CD14-positive monocyte (primary cell): ENCODE results near the gene WIPF2. TPM values are rescaled to one million over a fixed set of nuclear protein-coding genes. Genes with fewer than 3 reads are reported as not detected.

Experiments
- DNase-seq, 3 donors: peaks; one replicate each; pipeline ENCODE4 v3.0.0-alpha.2; 2011 to 2022
- H2AFZ ChIP-seq: 2 replicates; pipeline ENCODE4 v1.6.0; 2012; ENCODE audit warnings: mild to moderate bottlenecking, low read depth, low read length, inconsistent platforms; ENCODE audit not compliant: insufficient read depth, poor library complexity, severe bottlenecking
- H3K27ac ChIP-seq, 2 donors: 1 replicate in 1 of 2; 2 replicates in 1 of 2; pipeline ENCODE4 v1.5.1; 2012 to 2013; ENCODE audit warnings: low read length in 2 of 2, control low read depth in 1 of 2, inconsistent platforms in 1 of 2, low read depth in 1 of 2, mild to moderate bottlenecking in 1 of 2
- H3K27me3 ChIP-seq, 2 donors: one replicate each; pipeline versions ENCODE4 v1.6.0 to v1.6.1; 2011 to 2013; ENCODE audit warnings: low read length in 2 of 2; ENCODE audit not compliant: control insufficient read depth in 2 of 2, insufficient read depth in 2 of 2
- H3K36me3 ChIP-seq, 2 donors: replicated peaks in 1 of 2; 1 replicate in 1 of 2; 2 replicates in 1 of 2; pipeline versions ENCODE4 v1.5.1 to v1.6.1; 2012 to 2013; ENCODE audit warnings: low read length in 2 of 2, control low read depth in 1 of 2, inconsistent platforms in 1 of 2, mild to moderate bottlenecking in 1 of 2; ENCODE audit not compliant: insufficient read depth in 2 of 2, control insufficient read depth in 1 of 2
- H3K4me1 ChIP-seq, 2 donors: 1 replicate in 1 of 2; 2 replicates in 1 of 2; pipeline versions ENCODE4 v1.5.1 to v1.6.1; 2012 to 2013; ENCODE audit warnings: low read length in 2 of 2, control low read depth in 1 of 2, inconsistent platforms in 1 of 2, mild to moderate bottlenecking in 1 of 2, moderate library complexity in 1 of 2; ENCODE audit not compliant: insufficient read depth in 2 of 2, control insufficient read depth in 1 of 2
- H3K4me2 ChIP-seq: replicated peaks from 2 replicates; pipeline ENCODE3; 2012; ENCODE audit warnings: low read length, moderate library complexity, mild to moderate bottlenecking; ENCODE audit not compliant: poor library complexity, severe bottlenecking; ENCODE audit errors: extremely low read depth
- H3K4me3 ChIP-seq, 3 experiments: fragments of 200-600 bp in 1 of 3; sonication (generic) in 1 of 3; replicated peaks in 1 of 3; 1 replicate in 2 of 3; 2 replicates in 1 of 3; pipeline ENCODE4 v1.5.1; 2011 to 2013; ENCODE audit warnings: low read length in 3 of 3, mild to moderate bottlenecking in 3 of 3, control low read depth in 2 of 3, low read depth in 2 of 3, inconsistent platforms in 1 of 3, moderate library complexity in 1 of 3
- H3K79me2 ChIP-seq: 2 replicates; pipeline ENCODE4 v1.6.0; 2012; ENCODE audit warnings: mild to moderate bottlenecking, control low read depth, inconsistent platforms, low read length, moderate library complexity; ENCODE audit not compliant: insufficient read depth
- H3K9ac ChIP-seq: 2 replicates; pipeline ENCODE4 v1.6.0; 2017; ENCODE audit warnings: low read length, mild to moderate bottlenecking; ENCODE audit not compliant: insufficient read depth, poor library complexity, severe bottlenecking
- H3K9me3 ChIP-seq, 2 donors: replicated peaks in 1 of 2; 1 replicate in 1 of 2; 2 replicates in 1 of 2; pipeline versions ENCODE4 v1.5.1 to v1.6.1; 2012 to 2013; ENCODE audit warnings: low read length in 2 of 2, control low read depth in 1 of 2; ENCODE audit not compliant: control insufficient read depth in 1 of 2, insufficient read depth in 1 of 2
- H4K20me1 ChIP-seq: 2 replicates; pipeline ENCODE4 v1.6.0; 2012; ENCODE audit warnings: mild to moderate bottlenecking, low read length, control low read depth, moderate library complexity; ENCODE audit not compliant: insufficient read depth
- H3K27ac Mint-ChIP-seq, 7 donors: one replicate each; pipeline ENCODE4 v1.8.0; 2020; ENCODE audit warnings: mild to moderate bottlenecking in 7 of 7, mixed read lengths in 7 of 7, moderate library complexity in 6 of 7, inconsistent platforms in 2 of 7
- H3K27me3 Mint-ChIP-seq, 3 donors: one replicate each; pipeline ENCODE4 v1.8.0; 2021 to 2022; ENCODE audit warnings: low read depth in 3 of 3, mild to moderate bottlenecking in 3 of 3, mixed read lengths in 3 of 3, moderate library complexity in 3 of 3, inconsistent platforms in 1 of 3
- H3K36me3 Mint-ChIP-seq, 2 donors: one replicate each; pipeline ENCODE4 v1.8.0; 2020; ENCODE audit warnings: mixed read lengths in 2 of 2, inconsistent platforms in 1 of 2, mild to moderate bottlenecking in 1 of 2
- H3K4me1 Mint-ChIP-seq: one replicate; pipeline ENCODE4 v1.8.0; 2020; ENCODE audit warnings: mild to moderate bottlenecking, mixed read lengths
- H3K4me3 Mint-ChIP-seq, 2 donors: one replicate each; pipeline ENCODE4 v1.8.0; 2020; ENCODE audit warnings: mild to moderate bottlenecking in 2 of 2, mixed read lengths in 2 of 2, moderate library complexity in 1 of 2
- H3K9me3 Mint-ChIP-seq, 7 donors: one replicate each; pipeline ENCODE4 v1.8.0; 2020 to 2022; ENCODE audit warnings: mixed read lengths in 7 of 7, mild to moderate bottlenecking in 6 of 7, moderate library complexity in 6 of 7, inconsistent platforms in 2 of 7
- CTCF ChIP-seq: fragments of 200-600 bp; IDR thresholded peaks from one replicate; pipeline ENCODE4 v1.8.0; 2022; ENCODE audit warnings: antibody characterized with exemption, mild to moderate bottlenecking
- WGBS: methylation state at CpG from one replicate; pipeline ENCODE4 v1.1.5; 2013; ENCODE audit warnings: missing lambda C conversion rate; ENCODE audit not compliant: insufficient coverage; 5-methylcytosine and 5-hydroxymethylcytosine counted together
- intact Hi-C, 2 donors: fragments of 100-400 bp; cut with micrococcal nuclease; formaldehyde crosslinking; loops; one replicate each; pipeline versions ENCODE4 v1.15.0 to v1.15.1; 2023
- polyA plus RNA-seq, 3 donors: library from polyadenylated mRNA; depleted of rRNA in 1 of 3; unstranded in 2 of 3; stranded (reverse) in 1 of 3; fragments of 300-500 nt in 2 of 3; fragments of >200 nt in 1 of 3; fragmentation: Illumina TruSeq in 2 of 3; gene quantifications; 1 replicate in 2 of 3; 2 replicates in 1 of 3; pipeline ENCODE4 v1.2.3, GENCODE V29; 2012 to 2021

Gene WIPF2
- polyA plus RNA-seq, 3 donors, result 5.2 to 9.7 (median 8.4) TPM

DNA sequence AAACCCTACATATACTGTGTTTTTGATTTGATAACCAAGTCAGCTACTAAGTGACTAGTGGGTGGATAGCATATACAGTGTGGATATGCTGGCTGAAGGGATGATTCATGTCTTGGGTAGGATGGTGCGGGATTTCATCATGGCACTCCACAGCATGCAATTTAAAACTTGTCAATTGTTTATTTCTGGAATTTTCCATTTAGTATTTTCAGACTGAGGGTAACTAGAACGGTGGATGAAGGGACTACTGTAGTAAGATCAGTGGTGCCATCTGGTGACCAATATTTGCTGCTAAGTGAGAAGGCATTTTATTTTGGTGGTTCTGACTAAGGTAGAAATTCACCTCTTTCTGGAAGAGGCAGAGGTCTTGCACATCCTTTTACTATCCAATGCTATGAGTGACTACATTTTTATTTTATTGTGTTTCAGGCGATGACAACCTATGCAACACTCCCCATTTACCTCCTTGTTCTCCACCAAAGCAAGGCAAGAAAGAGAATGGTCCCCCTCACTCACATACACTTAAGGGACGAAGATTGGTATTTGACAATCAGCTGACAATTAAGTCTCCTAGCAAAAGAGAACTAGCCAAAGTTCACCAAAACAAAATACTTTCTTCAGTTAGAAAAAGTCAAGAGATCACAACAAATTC lies 71.7 kb downstream of the WIPF2 start:
- Histone ChIP-seq H3K9me3 (no peaks in the 10 kb centered on the region), H3K4me2 (no peak overlapping the region), H4K20me1 (no peaks in the 10 kb centered on the region), H3K4me3 (no peak overlapping the region), H3K4me1 (peaks cover 12 to 15% of the 10 kb centered on the region in 2 donors), H3K27me3 (no peaks in the 10 kb centered on the region), H3K27ac (no peak overlapping the region), H3K9ac (no peak overlapping the region), H3K36me3 (peaks cover 11 to 19% of the 10 kb centered on the region in 2 donors), H2AFZ (no peak overlapping the region), H3K79me2 (peaks cover 37% of the 10 kb centered on the region)
- Mint-ChIP-seq H3K36me3 (peaks cover 13 to 24% of the 10 kb centered on the region in 2 donors), H3K4me1 (peaks cover 13% of the 10 kb centered on the region), H3K4me3 (no peak overlapping the region), H3K27me3 (peaks cover 0 to 1% (median 0%) of the 10 kb centered on the region in 3 donors), H3K27ac (no peak overlapping the region), H3K9me3 (no peaks in the 10 kb centered on the region)
- TF ChIP-seq CTCF, result peak; percentile 69
- WGBS, result 90% methylated on average over 2 of the region's 4 CpGs
- peak; percentile 33 to 77 (median 65) for DNase-seq
- intact Hi-C loops, result loop anchor here (5.0 kb wide), 2 partner anchors 88 to 278 kb away; no protein-coding TSS in a partner anchor

DNA sequence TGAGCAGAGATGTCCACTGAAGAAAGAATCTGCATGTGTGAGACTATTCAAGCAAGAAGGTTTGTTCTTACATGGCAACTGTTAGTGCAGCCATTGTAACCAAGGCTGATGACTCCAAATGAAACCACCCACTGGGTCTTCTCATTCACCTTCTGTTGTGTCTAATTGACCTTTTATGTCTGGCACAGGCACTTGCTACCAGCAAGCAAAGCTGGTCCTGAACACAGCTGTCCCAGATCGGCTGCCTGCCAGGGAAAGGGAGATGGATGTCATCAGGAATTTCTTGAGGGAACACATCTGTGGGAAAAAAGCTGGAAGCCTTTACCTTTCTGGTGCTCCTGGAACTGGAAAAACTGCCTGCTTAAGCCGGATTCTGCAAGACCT lies 72.2 kb downstream of the WIPF2 start:
- 93% methylated on average over 2 of the region's 2 CpGs for WGBS
- Histone ChIP-seq H3K79me2 (peaks cover 37% of the 10 kb centered on the region), H3K4me3 (no peak overlapping the region), H3K27me3 (no peaks in the 10 kb centered on the region), H3K9me3 (no peaks in the 10 kb centered on the region), H3K27ac (no peak overlapping the region), H3K4me2 (no peak overlapping the region), H3K4me1 (peaks cover 12 to 15% of the 10 kb centered on the region in 2 donors), H2AFZ (no peak overlapping the region), H4K20me1 (no peaks in the 10 kb centered on the region), H3K36me3 (peaks cover 11 to 24% of the 10 kb centered on the region in 2 donors), H3K9ac (no peak overlapping the region)
- H3K4me1 Mint-ChIP-seq, result peaks cover 13% of the 10 kb centered on the region
- H3K27ac Mint-ChIP-seq, result no peak overlapping the region
- TF ChIP-seq CTCF, result no peak
- H3K27me3 Mint-ChIP-seq, result no peaks in the 10 kb centered on the region
- no peak for DNase-seq
- no peak overlapping the region for H3K4me3 Mint-ChIP-seq
- H3K9me3 Mint-ChIP-seq, result no peaks in the 10 kb centered on the region
- peaks cover 15 to 27% of the 10 kb centered on the region in 2 donors for H3K36me3 Mint-ChIP-seq
- intact Hi-C loops, result loop anchor here (5.0 kb wide), 2 partner anchors 89 to 279 kb away; no protein-coding TSS in a partner anchor
